Measurements from ENCODE around the gene USP16.

USP16 gene

GRCh38 chr21:29102791-29103257 lies 78.4 kb downstream of the USP16 start:
- DNase-seq: no peak
- TF ChIP-seq CTCF (IDR thresholded peaks at IDR 0.05): no peak
- Histone ChIP-seq H3K27ac (no peak overlapping the region), H3K27me3 (no peaks in the 10 kb centered on the region), H3K4me1 (no peaks in the 10 kb centered on the region), H3K4me3 (no peak overlapping the region), H3K9me3 (no peaks in the 10 kb centered on the region), H3K36me3 (no peaks in the 10 kb centered on the region)
- intact Hi-C loops (cut with DNase I; ENCODE audit: low total_unique reads): no loop called here

Measured in tibial artery (tissue), 4 donors.